ENCODE measurements around the gene PWWP3B.
"Not testable (repeated sequence)": the region's sequence is repeated elsewhere in the genome, so short reads cannot be mapped to it uniquely, and the experiment has no call there.

Gene PWWP3B

DNA sequence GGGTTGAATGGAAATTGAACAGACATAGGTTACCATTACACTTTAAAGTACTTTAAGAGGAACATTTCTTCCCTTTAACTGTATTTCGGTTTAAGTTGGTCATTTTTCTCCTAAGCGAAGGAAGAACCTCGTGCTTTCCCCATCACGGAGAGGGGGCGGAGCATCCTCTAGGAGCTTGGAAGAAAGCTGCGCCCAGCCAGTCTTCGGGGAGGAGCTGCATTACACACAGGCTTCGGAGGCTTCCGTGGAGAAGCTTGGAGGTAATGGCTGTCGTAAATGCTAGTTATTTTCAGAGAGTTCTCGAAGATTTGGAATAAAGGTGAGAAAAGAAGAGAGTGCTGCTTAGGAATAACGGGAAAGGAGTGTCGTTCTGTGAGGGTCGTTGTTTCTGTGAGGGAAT, at the start of gene PWWP3B:
TSS of gene PWWP3B (plus strand) at position 199 of the 400 bp plus-strand sequence. CDS start 37,128 bp downstream, outside the sequence.
- no peaks in the 10 kb centered on the region for H3K4me1 ChIP-seq (ENCODE audit: control insufficient read depth, insufficient read depth, low read length)
- H3K27me3 ChIP-seq (ENCODE audit: control insufficient read depth, insufficient read depth, low read length): no peaks in the 10 kb centered on the region
- H3K36me3 ChIP-seq (ENCODE audit: control insufficient read depth, insufficient read depth, low read length): no peaks in the 10 kb centered on the region
- no peak within 1 kb of the TSS for H3K9ac ChIP-seq (ENCODE audit: low read length)
- H3K9me3 ChIP-seq (ENCODE audit: control insufficient read depth, low read length): no peaks in the 10 kb centered on the region
- H3K4me3 ChIP-seq (ENCODE audit: low read length): no peak within 1 kb of the TSS

DNA sequence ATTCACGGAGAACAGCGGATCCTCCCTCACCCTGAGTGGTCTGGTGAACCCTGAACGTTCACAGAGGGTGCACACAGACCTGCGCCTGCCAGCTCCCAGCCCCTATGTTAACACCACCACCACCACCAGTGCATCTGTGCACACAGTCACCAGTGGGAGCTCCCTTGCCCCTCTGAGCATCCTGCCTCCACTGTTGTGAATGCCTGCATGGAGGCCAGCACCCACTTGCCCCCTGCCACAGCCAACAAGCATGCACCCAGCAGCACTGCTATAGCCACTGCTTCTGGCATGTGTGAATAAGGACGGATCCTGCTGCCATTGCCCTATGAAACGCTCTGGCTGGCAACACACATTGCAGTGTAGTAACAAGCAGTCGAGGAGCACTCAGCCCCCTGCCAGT, 29.1 kb upstream of the PWWP3B start:
- Histone ChIP-seq H3K9me3 (ENCODE audit: control insufficient read depth, low read length) (no peaks in the 10 kb centered on the region), H3K9ac (ENCODE audit: low read length) (no peak overlapping the region), H3K4me1 (ENCODE audit: control insufficient read depth, insufficient read depth, low read length) (no peaks in the 10 kb centered on the region), H3K27me3 (ENCODE audit: control insufficient read depth, insufficient read depth, low read length) (no peaks in the 10 kb centered on the region), H3K4me3 (ENCODE audit: low read length) (no peak overlapping the region), H3K36me3 (ENCODE audit: control insufficient read depth, insufficient read depth, low read length) (no peaks in the 10 kb centered on the region)

DNA sequence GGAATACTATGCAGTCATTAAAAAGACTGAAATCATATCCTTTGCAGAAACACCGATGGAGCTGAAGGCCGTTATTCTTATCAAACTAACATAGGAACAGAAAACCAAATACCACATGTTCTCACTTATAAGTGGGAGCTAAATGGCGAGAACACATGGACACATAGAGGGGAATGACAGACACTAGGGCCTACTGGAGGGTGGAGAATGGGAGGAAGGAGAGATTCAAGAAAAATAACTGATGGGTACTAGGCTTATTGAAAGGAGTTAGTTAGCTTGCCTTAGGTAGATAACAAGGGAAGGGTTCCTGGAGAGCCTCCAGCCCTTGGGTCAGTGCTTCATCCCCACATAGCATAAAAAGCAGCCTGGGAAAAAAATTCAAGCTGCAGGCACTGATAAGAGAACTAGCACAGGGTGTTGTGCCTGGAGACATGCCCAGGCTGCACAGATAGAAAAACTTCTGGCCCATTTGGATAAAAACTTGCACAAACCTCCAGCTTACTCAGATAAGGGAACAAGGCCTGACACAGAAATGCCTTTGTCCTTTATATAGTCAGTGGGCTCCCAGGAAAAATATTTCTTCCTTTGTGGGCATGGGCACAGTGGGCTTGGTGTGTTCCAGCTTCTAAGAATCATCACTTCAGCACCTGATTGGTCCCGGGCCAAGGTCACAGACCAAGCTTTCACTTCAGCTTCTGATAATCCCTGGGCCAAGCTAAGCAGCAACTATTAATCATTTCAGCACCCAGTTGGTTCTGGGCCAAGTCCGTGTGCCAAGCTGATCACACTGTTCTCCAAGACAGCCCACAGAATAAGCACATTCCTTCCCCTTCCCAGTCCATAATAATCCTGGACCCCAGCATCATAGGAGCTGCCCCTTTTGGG, 23.1 kb upstream of the PWWP3B start:
- H3K27me3 ChIP-seq (ENCODE audit: control insufficient read depth, insufficient read depth, low read length): no peaks in the 10 kb centered on the region
- no peak overlapping the region for H3K9ac ChIP-seq (ENCODE audit: low read length)
- no peaks in the 10 kb centered on the region for H3K36me3 ChIP-seq (ENCODE audit: control insufficient read depth, insufficient read depth, low read length)
- no peak overlapping the region for H3K4me3 ChIP-seq (ENCODE audit: low read length)
- no peaks in the 10 kb centered on the region for H3K4me1 ChIP-seq (ENCODE audit: control insufficient read depth, insufficient read depth, low read length)
- no peaks in the 10 kb centered on the region for H3K9me3 ChIP-seq (ENCODE audit: control insufficient read depth, low read length)

DNA sequence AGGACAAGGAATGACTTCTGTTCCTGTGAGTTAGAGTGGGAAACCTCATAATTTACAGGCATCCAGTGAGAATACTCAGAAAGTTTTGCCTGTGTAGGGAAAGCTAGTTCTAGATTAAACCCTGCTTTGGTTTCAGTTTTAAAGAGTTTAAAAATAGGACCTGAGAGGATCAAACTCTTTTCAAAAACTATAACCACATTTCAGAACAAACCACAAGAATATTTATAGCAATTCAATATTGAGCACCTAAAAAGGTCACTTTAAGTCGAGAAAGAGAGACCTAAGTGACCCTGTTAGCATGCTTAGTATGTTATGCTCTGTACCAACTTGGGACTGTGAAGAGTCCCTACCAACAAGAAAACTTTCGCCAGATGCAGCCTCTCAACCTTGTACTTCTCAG, 17.4 kb upstream of the PWWP3B start:
- no peaks in the 10 kb centered on the region for H3K27me3 ChIP-seq (ENCODE audit: control insufficient read depth, insufficient read depth, low read length)
- H3K9me3 ChIP-seq (ENCODE audit: control insufficient read depth, low read length): no peaks in the 10 kb centered on the region
- H3K36me3 ChIP-seq (ENCODE audit: control insufficient read depth, insufficient read depth, low read length): no peaks in the 10 kb centered on the region
- H3K4me1 ChIP-seq (ENCODE audit: control insufficient read depth, insufficient read depth, low read length): no peaks in the 10 kb centered on the region
- H3K9ac ChIP-seq (ENCODE audit: low read length): no peak overlapping the region
- H3K4me3 ChIP-seq (ENCODE audit: low read length): no peak overlapping the region

DNA sequence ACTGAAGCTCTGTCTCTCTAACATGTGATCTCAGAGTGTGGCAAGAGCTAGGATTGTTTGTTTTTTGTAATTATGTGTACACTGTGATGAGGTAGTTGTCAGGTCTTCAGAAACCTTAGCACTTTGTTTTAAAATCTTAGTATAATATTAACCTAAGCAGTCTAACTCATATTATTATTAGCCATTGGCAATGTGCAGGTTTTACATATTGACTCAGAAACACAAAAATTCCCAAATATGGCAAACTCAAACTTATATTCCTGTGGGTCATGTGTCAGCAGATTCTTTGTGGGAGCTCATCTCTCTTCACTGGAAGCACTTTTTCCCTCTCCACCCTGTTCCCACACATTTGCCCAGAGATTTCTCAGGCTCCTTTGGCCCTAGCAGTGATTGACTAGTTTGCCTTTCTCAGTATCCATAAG, 8.2 kb upstream of the PWWP3B start:
- Histone ChIP-seq H3K9ac (ENCODE audit: low read length) (no peak overlapping the region), H3K27me3 (ENCODE audit: control insufficient read depth, insufficient read depth, low read length) (no peaks in the 10 kb centered on the region), H3K36me3 (ENCODE audit: control insufficient read depth, insufficient read depth, low read length) (no peaks in the 10 kb centered on the region), H3K9me3 (ENCODE audit: control insufficient read depth, low read length) (no peaks in the 10 kb centered on the region), H3K4me1 (ENCODE audit: control insufficient read depth, insufficient read depth, low read length) (no peaks in the 10 kb centered on the region), H3K4me3 (ENCODE audit: low read length) (no peak overlapping the region)

DNA sequence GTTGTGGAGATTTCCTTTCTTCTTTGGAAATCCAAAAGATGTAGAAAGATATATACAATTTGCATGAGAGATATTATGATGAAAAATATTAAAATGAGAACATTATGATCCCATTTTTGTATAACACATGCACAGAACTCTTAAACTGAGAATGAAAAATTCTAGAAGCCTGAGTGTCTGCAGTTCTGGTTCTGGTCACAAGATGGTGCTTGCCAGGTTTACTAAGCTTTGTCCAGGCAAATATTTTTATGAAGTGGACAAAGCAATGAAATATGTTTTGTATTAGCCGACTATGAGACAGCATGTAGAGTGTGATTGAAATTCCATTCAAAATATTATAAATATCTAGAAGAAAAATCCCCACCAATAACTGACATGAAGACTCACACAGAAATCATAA, 2.2 kb downstream of the PWWP3B start:
- no peaks in the 10 kb centered on the region for H3K9me3 ChIP-seq (ENCODE audit: control insufficient read depth, low read length)
- H3K4me3 ChIP-seq (ENCODE audit: low read length): no peak overlapping the region
- no peak overlapping the region for H3K9ac ChIP-seq (ENCODE audit: low read length)
- no peaks in the 10 kb centered on the region for H3K4me1 ChIP-seq (ENCODE audit: control insufficient read depth, insufficient read depth, low read length)
- no peaks in the 10 kb centered on the region for H3K36me3 ChIP-seq (ENCODE audit: control insufficient read depth, insufficient read depth, low read length)
- H3K27me3 ChIP-seq (ENCODE audit: control insufficient read depth, insufficient read depth, low read length): no peaks in the 10 kb centered on the region

DNA sequence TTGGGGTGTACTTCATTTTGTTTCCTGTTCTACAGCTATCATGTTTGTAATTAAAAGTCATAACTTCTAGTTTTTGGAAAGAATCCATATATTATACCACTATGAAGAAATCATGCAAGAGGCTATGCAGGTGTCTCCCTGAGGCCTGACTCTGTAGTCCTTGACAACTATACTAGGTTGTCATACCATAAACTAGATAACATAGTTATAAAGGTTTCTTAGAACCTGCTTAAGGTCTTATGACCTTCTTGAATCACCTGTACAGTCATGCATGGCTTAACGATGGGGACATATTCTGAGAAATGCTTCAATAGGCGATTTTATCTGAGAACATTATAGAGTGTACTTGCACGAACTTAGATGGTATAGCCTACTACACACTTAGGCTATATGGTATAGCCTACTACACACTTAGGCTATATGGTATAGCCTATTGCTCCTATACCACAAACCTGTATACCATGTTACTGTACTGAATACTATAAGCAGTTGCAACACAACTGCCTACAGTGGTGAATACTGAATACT, 3.3 kb downstream of the PWWP3B start:
- Histone ChIP-seq H3K4me3 (ENCODE audit: low read length) (no peak overlapping the region), H3K9ac (ENCODE audit: low read length) (no peak overlapping the region), H3K4me1 (ENCODE audit: control insufficient read depth, insufficient read depth, low read length) (no peaks in the 10 kb centered on the region)

DNA sequence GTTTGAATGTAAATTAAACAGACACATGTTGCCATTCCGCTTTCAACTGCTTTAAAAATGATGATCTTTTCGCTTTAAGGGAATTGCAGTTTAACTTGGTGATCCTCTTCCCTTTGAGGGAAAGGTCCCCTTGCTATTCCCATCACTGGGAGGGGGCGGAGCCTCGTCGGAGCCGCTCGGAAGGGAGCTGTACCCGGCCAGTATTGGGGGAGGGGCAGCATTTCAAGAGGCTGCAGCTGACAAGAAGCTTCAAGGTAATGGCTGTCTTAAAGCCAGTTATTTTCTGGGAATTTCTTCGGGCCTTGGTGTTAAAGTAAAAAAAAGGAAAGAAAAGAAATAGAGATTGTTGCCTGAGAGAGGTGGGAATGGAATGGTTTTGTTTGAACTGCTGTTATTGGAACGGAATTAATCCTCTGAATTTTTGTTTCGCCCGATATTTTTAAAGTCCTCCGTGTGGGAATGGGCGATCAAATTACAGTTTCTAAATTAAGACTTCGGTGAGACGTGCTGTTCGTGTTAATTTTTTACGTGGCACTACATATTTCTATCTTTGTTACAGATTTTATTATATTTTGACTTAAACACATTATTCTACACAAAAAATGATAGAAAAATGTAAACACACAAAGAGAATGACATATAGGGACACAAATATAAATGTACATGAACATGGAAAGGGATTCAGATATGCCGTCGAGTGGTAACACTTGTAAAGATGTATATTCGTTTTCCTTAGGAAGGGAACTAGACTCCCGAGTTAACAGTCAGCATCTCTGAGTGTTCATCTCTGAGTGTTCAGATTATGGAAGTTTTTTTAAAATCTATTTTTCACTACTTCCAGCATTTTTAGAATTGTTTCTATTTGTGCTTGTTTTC, 9.2 kb downstream of the PWWP3B start:
- no peak overlapping the region for H3K9ac ChIP-seq (ENCODE audit: low read length)
- no peak overlapping the region for H3K4me3 ChIP-seq (ENCODE audit: low read length)
- H3K27me3 ChIP-seq (ENCODE audit: control insufficient read depth, insufficient read depth, low read length): no peaks in the 10 kb centered on the region
- no peaks in the 10 kb centered on the region for H3K36me3 ChIP-seq (ENCODE audit: control insufficient read depth, insufficient read depth, low read length)
- H3K9me3 ChIP-seq (ENCODE audit: control insufficient read depth, low read length): no peaks in the 10 kb centered on the region
- H3K4me1 ChIP-seq (ENCODE audit: control insufficient read depth, insufficient read depth, low read length): no peaks in the 10 kb centered on the region

More for the DNA sequence above, 3.3 kb downstream of the PWWP3B start:
- no peaks in the 10 kb centered on the region for H3K27me3 ChIP-seq (ENCODE audit: control insufficient read depth, insufficient read depth, low read length)
- H3K9me3 ChIP-seq (ENCODE audit: control insufficient read depth, low read length): no peaks in the 10 kb centered on the region
- H3K36me3 ChIP-seq (ENCODE audit: control insufficient read depth, insufficient read depth, low read length): no peaks in the 10 kb centered on the region

DNA sequence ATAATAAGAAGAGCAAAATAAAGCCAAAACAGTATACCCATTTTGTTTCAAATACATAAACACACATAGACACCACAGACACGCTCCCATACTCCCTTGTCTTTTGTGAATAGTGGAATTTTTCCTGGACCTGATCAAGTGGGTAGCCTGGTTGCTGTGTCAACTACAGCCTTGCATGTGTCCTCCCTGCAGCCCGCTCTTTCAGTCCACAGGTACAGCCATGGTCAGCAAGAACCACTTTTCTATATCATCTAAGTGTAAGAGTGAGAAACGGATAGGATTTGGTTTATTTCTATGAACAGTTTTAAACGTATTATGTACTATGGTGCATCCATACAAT, 9.8 kb downstream of the PWWP3B start:
- Histone ChIP-seq H3K4me3 (ENCODE audit: low read length) (no peak overlapping the region), H3K27me3 (ENCODE audit: control insufficient read depth, insufficient read depth, low read length) (no peaks in the 10 kb centered on the region)

DNA sequence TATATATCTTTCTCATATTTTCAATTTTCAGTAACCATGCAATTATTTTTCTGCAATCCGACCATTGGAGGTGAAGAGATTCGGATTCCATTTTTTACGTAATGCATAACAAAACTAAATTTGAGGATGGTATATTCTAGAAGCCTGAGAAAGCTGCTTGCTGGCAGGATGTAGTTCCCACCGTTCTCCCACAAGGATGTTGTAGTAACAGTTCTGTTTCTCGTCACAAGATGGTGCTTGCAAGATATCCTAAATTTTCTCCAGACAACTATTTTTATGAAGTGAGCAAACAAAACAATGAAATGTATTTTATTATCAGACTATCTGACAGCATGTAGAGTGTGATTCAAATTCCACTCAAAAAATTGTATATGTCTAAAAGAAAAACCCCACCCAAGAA, 10.7 kb downstream of the PWWP3B start:
- H3K4me3 ChIP-seq (ENCODE audit: low read length): no peak overlapping the region
- no peaks in the 10 kb centered on the region for H3K27me3 ChIP-seq (ENCODE audit: control insufficient read depth, insufficient read depth, low read length)
- H3K4me1 ChIP-seq (ENCODE audit: control insufficient read depth, insufficient read depth, low read length): no peaks in the 10 kb centered on the region
- H3K9me3 ChIP-seq (ENCODE audit: control insufficient read depth, low read length): no peaks in the 10 kb centered on the region
- H3K9ac ChIP-seq (ENCODE audit: low read length): no peak overlapping the region
- no peaks in the 10 kb centered on the region for H3K36me3 ChIP-seq (ENCODE audit: control insufficient read depth, insufficient read depth, low read length)

More for the DNA sequence above, 9.8 kb downstream of the PWWP3B start:
- Histone ChIP-seq H3K36me3 (ENCODE audit: control insufficient read depth, insufficient read depth, low read length) (no peaks in the 10 kb centered on the region), H3K9ac (ENCODE audit: low read length) (no peak overlapping the region), H3K4me1 (ENCODE audit: control insufficient read depth, insufficient read depth, low read length) (no peaks in the 10 kb centered on the region), H3K9me3 (ENCODE audit: control insufficient read depth, low read length) (no peaks in the 10 kb centered on the region)

DNA sequence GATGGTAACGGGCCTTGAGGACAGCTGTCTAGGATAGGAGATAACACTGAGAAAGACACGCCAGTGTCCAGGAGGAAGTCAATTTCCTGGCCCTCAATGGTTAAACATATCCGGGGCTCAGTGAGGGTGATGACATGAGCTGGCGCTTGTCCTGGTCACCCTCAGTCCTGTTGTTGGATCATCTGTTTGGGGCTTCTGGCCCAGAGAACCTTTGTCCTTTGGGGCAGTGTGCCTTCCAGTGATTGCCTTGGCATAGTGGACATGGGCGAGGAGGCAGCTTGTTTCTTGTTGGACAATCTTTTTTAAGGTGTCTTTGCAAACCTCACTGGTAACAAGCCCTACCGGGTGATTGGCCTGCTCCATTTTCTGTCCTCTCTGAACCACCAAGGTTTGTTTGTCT, 15.6 kb downstream of the PWWP3B start:
- not testable (repeated sequence) for H3K36me3 ChIP-seq (ENCODE audit: control insufficient read depth, insufficient read depth, low read length); H3K27me3 ChIP-seq (ENCODE audit: control insufficient read depth, insufficient read depth, low read length); H3K4me3 ChIP-seq (ENCODE audit: low read length); H3K4me1 ChIP-seq (ENCODE audit: control insufficient read depth, insufficient read depth, low read length); H3K9ac ChIP-seq (ENCODE audit: low read length); H3K9me3 ChIP-seq (ENCODE audit: control insufficient read depth, low read length)

Measured in mucosa of stomach (tissue), 1 donor.